Omental fat pad (tissue), 4 donors: ENCODE data around the gene RARRES1. TPM values are rescaled to one million over a fixed set of nuclear protein-coding genes. Genes with fewer than 3 reads are reported as not detected.

Experiments used
- ATAC-seq: fragments of 150-250 bp; one replicate; pipeline ENCODE4 v1.9.1; 2016; ENCODE audit warnings: mild to moderate bottlenecking, moderate library complexity; ENCODE audit not compliant: low FRiP score
- DNase-seq: peaks from one replicate; pipeline ENCODE4 v3.0.0-alpha.2; 2019; ENCODE audit warnings: low spot score
- CTCF ChIP-seq, 3 donors: fragments of 450-650 bp; IDR thresholded peaks; one replicate each; pipeline ENCODE4 v1.5.1; 2016 to 2017; ENCODE audit warnings: antibody characterized with exemption in 3 of 3, mild to moderate bottlenecking in 3 of 3, moderate library complexity in 2 of 3
- total RNA-seq, 4 donors: library from RNA; depleted of rRNA; stranded (reverse); fragments of >200 nt; gene quantifications; one replicate each; pipeline ENCODE4 v1.1.0, GENCODE V29; 2016

The RARRES1 gene
- total RNA-seq, 4 donors from 2014 or later = 16.1 to 691 (median 335) TPM

- TF ChIP-seq CTCF (IDR thresholded peaks at IDR 0.05) = no peak
- DNase-seq = no peak
Observed at GRCh38 chr3:158750016-158750415, 17.8 kb upstream of the RARRES1 start.

DNA sequence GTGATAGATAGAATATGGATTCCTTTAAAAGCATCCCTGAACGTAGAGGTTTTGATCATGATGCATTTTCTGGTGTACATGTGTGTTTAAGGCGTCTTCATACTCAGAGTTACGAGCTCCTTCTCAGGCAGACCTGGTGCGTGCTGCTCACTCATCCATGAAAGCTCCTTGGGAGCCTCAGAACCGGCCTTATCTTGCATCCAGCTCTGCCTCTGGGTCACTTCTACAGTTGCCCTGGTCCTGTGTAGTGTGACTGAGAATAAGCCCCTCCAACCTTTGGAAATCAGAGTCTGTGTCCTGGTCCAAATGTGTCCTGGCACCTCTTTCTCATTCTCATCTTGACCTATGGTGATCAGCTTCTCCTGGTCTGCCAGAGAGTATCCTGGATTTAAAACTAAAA lies 17.3 kb upstream of the RARRES1 start:
- no peak for TF ChIP-seq CTCF (IDR thresholded peaks at IDR 0.05)
- no peak for DNase-seq
- ATAC-seq = no peak

More at GRCh38 chr3:158750016-158750415, 17.8 kb upstream of the RARRES1 start:
- ATAC-seq = no peak

DNA sequence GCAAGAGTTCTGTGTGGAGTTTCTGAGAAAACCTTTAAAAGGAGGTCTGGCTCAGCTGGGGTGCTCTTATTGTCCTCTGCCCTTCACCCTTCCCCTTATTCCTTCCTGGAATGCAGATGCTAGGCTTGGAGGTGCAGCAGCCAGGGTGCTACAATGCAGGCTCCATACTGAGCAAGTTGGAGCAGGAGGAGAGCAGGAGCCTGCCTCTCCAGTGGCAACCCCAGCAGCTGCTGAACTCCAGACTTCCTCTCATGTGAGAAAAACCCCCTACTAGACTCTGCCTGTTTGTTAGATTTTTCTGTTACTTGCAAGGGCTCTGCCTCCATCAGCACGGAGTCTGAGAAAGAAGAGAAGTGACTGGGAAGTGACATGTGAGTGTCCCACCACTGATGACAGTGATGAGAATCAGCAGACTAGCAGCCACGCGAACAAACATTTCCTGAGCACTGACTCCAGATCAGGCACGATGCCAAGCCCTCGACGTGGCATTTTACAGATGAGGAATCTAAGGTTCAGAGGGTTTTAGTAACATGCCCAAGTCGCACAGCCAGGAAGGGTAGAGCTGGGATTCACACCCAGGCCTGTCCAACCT lies 16.1 kb upstream of the RARRES1 start:
- no peak for TF ChIP-seq CTCF (IDR thresholded peaks at IDR 0.05)
- peak; percentile 7 for ATAC-seq
- no peak for DNase-seq

DNA sequence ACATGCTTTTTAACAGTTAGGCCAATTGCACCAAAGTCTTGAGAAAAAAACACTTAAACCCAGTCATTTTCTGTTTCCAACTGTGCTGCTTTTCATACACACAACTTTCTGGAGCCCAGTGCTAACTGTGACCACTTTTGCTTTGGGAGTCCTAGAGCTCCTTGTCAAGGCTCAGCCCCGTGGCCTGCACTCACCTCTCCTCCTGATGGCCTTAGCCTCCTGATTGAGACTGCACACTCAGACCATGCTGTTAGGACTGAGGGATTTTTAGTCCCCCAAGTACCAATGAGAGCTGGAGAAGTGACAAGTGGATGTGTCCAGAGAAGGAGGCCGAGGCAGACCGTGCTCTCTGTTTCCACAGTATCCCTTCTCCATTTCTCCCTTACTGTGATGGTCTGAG lies 15.2 kb upstream of the RARRES1 start:
- ATAC-seq (no peak), DNase-seq (no peak)
- TF ChIP-seq CTCF (IDR thresholded peaks at IDR 0.05) = no peak

- no peak for TF ChIP-seq CTCF (IDR thresholded peaks at IDR 0.05)
- no peak for DNase-seq
- no peak for ATAC-seq
Observed at GRCh38 chr3:158745551-158745950, 13.3 kb upstream of the RARRES1 start.

- DNase-seq (no peak), ATAC-seq (no peak)
- no peak for TF ChIP-seq CTCF (IDR thresholded peaks at IDR 0.05)
Observed at GRCh38 chr3:158744567-158745288, 12.5 kb upstream of the RARRES1 start.
